Medulla oblongata (tissue), 1 donor: Measurements from ENCODE around the gene SYTL4.
"Not testable (repeated sequence)": the region's sequence is repeated elsewhere in the genome, so short reads cannot be mapped to it uniquely, and the experiment has no call there.

ENCODE experiments used
- DNase-seq: peaks from one replicate; pipeline ENCODE4 v3.0.0-alpha.2; 2015; ENCODE audit errors: extremely low spot score

Gene SYTL4

DNA sequence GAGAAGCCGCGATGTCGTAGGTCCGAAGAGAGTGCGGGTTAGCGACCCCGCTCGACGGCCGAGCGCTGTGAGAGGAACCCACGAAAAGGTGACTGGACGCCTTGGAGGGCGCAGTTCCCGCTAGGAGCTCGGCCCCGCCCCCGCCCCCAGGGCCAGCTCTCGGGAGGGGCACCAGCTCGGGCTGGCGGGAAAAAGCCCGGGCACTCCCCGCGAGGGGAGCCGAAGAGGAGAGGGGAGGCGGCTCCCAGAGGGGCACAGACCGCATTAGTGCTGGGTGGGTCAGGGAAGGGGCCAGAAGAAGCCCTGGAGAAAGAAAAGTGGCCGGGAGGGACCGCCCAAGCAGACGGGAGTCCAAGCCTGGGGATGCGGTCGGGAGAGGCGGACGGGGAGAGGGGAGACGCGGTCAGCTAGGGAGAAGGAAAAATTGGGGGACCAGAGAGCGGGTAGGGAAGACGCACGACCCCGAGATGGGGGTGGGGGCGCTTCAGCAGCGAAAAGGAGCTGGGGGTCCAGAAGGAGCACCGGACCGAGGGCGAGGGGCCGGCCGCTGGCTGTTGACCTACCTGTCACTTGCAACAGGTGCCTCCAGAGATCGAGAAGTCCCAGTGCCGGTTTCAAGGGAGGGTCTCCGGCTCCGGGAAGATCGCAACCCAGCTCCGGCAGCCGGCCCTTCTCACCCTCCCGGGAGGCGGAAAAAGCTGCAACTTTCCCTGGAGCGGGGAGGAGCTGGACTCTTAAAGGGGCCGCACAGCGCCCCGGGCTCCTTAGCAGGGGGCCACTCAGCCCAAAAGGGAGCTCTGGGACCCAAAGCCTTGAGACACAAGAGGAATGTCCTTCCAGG lies at the start of gene SYTL4:
Gene SYTL4 (minus strand): TSS at position 681 of the 841 bp plus-strand sequence. CDS start 30,084 bp downstream, outside the sequence.
- DNase-seq, result peak; percentile 7

DNA sequence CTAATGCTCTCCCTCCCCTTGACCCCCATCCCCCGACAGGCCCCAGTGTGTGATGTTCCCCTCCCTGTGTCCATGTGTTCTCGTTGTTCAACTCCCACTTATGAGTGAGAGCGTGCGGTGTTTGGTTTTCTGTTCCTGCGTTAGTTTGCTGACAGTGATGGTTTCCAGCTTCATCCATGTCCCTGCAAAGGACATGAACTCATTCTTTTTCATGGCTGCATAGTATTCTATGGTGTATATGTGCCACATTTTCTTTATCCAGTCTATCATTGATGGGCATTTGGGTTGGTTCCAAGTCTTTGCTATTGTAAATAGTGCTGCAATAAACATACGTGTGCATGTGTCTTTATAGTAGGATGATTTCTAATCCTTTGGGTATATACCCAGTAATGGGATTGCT lies 37.5 kb upstream of the SYTL4 start:
- DNase-seq, result not testable (repeated sequence)

DNA sequence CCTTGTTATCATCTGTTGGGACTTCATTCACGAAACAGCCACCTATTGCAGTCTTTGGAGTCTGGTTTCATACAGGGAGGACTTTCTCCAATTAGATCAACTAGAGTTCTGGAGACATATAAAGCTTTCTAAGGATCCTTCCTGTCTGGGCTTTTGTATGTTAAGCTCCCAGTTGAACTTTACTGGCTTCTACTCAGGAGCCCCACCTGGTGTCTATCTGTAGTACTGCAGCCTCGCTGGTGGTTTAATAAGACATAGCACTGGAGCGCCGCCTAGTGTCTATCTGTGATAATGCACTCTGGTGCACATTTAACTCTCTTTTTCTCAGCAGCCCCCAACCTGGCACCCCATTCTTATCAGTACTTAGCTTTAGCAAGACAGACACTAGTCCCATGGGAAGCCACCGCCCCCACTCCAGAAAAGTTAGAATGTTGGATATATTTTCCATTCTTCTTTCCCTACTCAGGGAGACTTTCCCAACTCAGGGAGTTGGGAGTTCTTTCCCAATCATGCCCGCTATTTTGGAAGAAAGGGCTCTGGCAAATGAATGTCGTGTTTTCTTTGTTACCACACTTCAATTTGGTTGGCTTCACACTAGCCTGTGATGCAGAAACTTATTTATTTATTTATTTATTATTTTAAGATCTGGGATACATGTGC lies 36.9 kb upstream of the SYTL4 start:
- peak; percentile 55 for DNase-seq

- DNase-seq, result no peak
Measured at GRCh38 chrX:100750883-100751282, 19.0 kb upstream of the SYTL4 start.

DNA sequence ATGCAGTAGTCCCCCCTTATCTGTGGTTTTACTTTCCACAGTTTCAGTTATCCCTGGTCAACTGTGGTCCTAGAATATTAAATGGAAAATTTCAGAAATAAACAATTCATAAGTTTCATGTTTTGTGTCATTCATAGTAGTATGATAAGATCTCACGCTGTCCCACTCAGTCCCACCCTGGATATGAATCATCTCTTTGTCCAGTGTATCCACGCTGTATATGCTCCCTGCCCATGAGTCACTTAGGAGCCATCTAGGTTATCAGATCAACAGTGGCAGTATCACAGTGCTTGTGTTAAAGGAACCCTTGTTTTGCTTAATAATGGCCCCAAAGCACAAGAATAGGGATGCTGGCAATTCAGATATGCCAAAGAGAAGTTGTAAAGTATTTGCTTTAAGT lies 16.2 kb upstream of the SYTL4 start:
- no peak for DNase-seq

DNA sequence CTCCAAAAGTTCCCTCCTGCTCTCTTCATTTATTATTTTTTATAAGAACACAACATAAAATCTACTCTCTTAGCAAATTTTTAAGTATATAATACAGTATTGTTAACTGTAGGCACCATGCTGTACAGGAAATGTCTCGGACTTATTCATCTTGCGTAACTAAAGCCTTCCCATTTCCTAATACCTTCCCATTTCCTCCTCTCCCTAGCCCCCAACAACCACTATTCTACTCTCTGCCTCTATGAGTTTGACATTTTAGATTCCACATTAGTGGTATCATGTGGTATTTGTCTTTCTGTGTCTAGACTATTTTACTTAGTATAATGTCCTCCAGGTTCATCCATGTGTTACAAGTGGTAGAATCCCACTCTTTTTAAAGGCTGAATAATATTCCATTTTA lies 15.8 kb upstream of the SYTL4 start:
- DNase-seq, result no peak

DNA sequence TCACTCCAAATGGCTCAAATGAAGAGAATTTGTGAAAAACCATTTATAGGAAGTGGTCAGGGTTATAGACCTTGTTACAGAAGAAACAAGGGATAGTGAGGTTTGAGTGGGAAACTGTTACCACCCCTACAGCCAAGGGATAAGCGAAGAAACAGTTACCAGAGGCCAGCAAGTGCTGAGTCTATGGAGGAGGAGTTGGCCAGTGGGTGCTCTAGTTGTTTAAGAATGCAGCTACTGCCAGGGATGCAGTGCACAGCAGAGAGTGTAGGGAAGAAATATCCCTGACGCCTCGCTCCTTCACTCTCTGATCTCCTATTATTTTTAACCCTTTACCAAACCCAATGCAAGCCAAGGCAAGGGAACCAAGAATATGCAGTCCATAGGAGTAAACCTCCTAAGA lies 15.2 kb upstream of the SYTL4 start:
- no peak for DNase-seq

- peak; percentile 2 for DNase-seq
Measured at GRCh38 chrX:100745806-100746537, 14.1 kb upstream of the SYTL4 start.

GRCh38 chrX:100745205-100745604 lies 13.3 kb upstream of the SYTL4 start:
- no peak for DNase-seq

DNA sequence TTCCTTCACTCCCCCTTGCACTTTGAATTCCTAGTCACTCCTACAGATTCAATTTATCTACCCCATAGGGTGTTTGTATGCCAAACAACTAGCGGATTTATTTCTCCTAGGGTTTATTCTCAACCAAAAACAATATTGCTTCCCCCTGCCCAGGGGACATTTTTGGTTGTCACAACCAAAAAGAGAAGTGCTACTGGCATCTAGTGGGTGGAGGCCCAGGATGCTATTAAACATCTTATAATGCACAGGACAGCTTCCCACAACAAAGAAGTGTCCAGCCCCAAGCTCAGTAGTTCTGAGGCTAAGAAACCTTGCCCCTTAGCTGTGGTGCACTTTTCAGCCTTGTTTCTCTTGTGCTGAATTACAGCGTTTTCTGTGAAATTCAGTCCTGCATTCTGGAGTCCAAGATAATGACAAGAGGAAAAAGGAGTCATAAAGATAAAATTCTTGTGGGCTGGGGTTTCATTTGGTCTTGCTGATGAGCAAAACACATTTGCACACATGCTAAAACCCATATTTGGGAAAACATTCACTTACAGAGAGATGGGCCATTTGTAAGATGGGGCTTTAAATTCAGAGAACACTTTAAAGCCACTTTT lies 11.2 kb upstream of the SYTL4 start:
- DNase-seq, result no peak

- DNase-seq, result not testable (repeated sequence)
Measured at GRCh38 chrX:100724006-100724405, 7.9 kb downstream of the SYTL4 start.

DNA sequence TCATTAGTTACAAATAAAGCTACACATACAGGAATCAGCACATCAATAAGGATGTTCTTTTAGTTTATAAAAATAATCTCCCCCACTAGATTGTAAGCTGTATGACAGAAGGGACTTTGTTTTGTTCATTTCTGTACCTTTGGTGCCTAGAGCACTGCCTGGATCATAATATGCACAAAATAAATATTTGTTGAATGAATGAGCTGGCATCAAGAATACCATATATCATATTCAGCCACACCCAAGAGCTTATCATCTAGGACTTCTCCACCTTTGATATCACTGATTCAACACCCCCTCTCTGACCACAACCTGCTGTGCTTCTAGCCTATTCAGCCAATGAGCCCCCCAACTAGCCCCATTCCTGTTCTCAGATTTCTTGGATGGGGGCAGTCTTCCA lies 10.6 kb downstream of the SYTL4 start:
- no peak for DNase-seq

DNA sequence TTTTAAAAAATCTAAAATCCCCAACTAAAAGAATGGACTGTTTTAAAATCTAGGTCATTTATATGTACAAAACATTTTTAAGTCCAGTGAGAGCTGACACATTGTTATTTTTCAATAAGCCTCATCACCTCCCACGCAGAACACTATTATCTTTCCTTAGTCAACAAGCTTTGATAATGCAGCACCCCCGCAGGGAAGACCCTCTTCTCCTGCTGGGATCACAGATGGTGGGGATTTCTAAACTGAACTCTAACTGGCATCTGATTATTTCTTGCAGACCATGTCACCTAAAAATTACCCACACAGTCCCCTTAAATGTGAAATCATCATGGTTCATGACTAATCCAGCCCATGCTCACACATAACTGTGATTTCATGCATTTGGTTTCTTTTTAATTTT lies 11.6 kb downstream of the SYTL4 start:
- no peak for DNase-seq

DNA sequence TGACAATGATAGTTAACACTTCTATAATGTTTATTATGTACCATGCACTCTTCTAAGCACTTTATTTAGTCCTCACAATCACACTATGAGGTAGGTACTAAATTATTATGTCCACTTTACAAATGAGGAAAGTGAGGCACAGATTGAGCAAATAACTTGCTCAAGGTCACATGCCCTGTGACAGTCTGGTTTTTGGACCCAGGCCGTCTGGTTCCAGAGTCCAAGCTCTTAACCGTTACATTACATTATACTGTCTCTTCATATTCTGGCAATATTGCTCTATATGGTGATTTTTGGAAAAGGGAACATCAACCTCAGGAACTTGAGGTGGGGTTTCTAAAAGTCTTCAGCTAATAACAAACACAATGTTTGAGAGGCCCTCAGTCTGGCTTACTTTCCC lies 12.8 kb downstream of the SYTL4 start:
- no peak for DNase-seq

- no peak for DNase-seq
Measured at GRCh38 chrX:100717363-100717762, 14.6 kb downstream of the SYTL4 start.

- DNase-seq, result no peak
Measured at GRCh38 chrX:100710816-100711215, 21.1 kb downstream of the SYTL4 start.

DNA sequence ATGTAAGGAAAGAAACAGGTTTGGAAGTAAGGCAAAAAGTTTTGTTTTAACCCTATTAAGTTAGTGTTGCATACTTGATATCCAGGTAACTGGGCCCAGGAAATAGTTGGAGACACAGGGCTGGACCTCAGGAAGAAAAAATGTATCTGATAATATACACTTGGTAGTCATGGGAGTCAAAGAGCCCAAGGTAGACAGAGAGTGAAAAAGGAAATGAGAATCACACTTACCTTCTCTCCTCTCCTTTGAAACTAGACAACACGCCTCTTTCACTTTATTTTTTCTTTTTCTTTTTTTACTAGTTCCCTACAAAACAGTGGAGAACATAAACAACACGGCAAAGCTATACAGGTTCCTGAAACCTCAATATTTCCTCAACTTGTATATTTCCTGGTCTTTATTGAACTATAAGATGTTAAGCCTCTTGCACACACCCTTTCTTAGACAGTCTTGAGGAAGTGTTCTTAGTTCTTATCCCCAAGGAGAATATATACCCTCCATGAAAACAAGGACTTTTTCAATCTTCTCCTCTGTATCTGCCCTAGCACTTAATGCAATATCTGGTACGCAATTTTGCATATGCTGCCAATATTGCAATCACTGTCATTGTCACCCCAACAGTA lies 27.2 kb downstream of the SYTL4 start:
- no peak for DNase-seq

GRCh38 chrX:100700809-100701208 lies 31.1 kb downstream of the SYTL4 start:
- no peak for DNase-seq

DNA sequence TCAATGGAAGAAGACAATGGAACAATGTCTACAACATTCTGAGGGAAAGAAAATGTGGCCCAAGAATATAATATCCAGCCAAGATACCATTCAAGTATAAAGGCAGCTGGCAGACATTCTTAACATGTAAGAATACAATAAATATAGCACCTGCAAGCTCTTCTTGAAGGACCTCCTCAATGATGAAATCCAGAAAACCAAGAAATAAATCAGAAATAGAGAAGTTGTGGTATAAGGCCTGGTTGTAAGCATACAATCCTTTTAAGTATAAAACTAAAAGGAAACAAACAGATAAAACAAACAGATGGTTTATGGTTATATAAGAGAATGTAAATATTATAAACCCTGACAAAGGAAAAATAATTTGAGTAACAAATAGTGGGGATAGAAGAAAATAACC lies 33.4 kb downstream of the SYTL4 start:
- no peak for DNase-seq

GRCh38 chrX:100696699-100697351 lies 35.1 kb downstream of the SYTL4 start:
- no peak for DNase-seq

GRCh38 chrX:100695991-100696390 lies 35.9 kb downstream of the SYTL4 start:
- DNase-seq, result no peak
